ENCODE measurements around the gene PIP4K2A. TPM values are rescaled to one million over a fixed set of nuclear protein-coding genes. Genes with fewer than 3 reads are reported as not detected.
A peak's percentile ranks its signal among the peaks of the same experiment; 100 is the strongest.

Gene PIP4K2A
- total RNA-seq, 4 donors from 2014 or later = 6.8 to 34.7 (median 15.4) TPM

GRCh38 chr10:22621726-22622125, 92.7 kb downstream of the PIP4K2A start:
- no peak overlapping the region for H3K4me3 ChIP-seq
- H3K27ac ChIP-seq = peak overlapping the region in 2 of 4 donors; percentile 2 to 6
- no peaks in the 10 kb centered on the region for H3K27me3 ChIP-seq
- DNase-seq = no peak
- H3K36me3 ChIP-seq = no peaks in the 10 kb centered on the region
- no peaks in the 10 kb centered on the region for H3K9me3 ChIP-seq
- H3K4me1 ChIP-seq = peaks cover 0 to 16% (median 4%) of the 10 kb centered on the region in 4 donors
- TF ChIP-seq, protein P1, sequence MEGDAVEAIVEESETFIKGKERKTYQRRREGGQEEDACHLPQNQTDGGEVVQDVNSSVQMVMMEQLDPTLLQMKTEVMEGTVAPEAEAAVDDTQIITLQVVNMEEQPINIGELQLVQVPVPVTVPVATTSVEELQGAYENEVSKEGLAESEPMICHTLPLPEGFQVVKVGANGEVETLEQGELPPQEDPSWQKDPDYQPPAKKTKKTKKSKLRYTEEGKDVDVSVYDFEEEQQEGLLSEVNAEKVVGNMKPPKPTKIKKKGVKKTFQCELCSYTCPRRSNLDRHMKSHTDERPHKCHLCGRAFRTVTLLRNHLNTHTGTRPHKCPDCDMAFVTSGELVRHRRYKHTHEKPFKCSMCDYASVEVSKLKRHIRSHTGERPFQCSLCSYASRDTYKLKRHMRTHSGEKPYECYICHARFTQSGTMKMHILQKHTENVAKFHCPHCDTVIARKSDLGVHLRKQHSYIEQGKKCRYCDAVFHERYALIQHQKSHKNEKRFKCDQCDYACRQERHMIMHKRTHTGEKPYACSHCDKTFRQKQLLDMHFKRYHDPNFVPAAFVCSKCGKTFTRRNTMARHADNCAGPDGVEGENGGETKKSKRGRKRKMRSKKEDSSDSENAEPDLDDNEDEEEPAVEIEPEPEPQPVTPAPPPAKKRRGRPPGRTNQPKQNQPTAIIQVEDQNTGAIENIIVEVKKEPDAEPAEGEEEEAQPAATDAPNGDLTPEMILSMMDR (IDR thresholded peaks at IDR 0.05) = no peak
- no peak for TF ChIP-seq POLR2A (IDR thresholded peaks at IDR 0.05)

DNA sequence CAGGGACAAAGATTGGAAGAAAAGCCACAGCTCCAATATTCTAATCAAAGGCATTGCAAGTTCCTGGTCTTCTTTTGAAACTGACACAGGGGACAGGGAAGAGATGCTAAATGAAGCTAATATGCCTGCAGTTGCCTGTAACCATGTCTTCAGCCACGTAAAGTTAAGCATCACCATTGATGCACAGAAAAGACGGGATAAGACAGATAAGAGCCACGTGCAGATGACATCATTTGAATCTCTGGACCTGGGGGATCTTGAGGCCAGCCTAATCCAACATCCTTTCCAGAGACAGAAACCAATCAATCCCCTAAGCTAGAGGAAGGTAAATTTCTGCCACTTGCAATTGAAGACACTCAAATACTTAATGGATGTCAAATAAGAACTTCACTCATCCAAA, 93.4 kb downstream of the PIP4K2A start:
- peak overlapping the region in 1 of 4 donors; percentile 2 for H3K27ac ChIP-seq
- no peak for DNase-seq
- no peaks in the 10 kb centered on the region for H3K9me3 ChIP-seq
- no peaks in the 10 kb centered on the region for H3K27me3 ChIP-seq
- H3K4me1 ChIP-seq = peaks cover 0 to 23% (median 7%) of the 10 kb centered on the region in 4 donors
- no peak overlapping the region for H3K4me3 ChIP-seq
- TF ChIP-seq POLR2A (IDR thresholded peaks at IDR 0.05) = no peak
- TF ChIP-seq, protein P1 (IDR thresholded peaks at IDR 0.05) = no peak
- H3K36me3 ChIP-seq = no peaks in the 10 kb centered on the region

DNA sequence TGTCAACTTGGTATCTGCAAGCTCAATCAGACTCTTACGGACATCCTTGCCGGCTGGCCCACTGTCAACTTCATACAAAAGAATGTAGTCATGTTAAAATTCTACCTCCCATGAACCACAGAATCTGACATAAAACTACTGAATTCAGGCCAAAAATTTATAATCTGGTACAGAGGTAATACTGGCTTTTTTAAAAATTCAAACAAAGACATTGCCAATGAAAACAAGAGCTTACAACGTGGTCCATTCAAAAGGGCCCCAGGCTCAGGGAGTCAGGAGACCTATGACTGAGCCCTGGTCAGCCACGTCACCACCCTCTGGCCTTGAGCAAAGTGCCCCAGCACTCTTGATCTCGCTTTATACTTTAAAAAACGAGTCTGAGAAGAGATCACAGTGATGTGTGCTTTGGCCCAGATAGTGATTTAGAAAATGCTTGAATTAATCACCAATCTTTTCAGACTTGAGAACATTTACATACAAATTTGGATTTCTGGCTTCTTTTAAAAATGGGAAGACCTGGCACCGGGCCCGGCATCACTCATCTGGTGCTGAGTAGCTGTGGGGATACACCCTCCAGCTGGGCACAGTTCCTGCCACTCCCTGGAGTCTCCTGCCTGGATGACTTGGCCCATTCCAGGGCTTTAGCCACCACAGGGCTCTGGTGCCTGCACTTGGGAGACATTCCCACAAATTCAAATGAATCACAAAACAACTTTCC, 94.1 kb downstream of the PIP4K2A start:
- no peak overlapping the region for H3K4me3 ChIP-seq
- H3K27ac ChIP-seq = peak overlapping the region in 2 of 4 donors; percentile 2 to 31
- DNase-seq = no peak
- H3K4me1 ChIP-seq = peaks cover 0 to 25% (median 9%) of the 10 kb centered on the region in 4 donors
- TF ChIP-seq POLR2A (IDR thresholded peaks at IDR 0.05) = no peak
- TF ChIP-seq, protein P1 (IDR thresholded peaks at IDR 0.05) = no peak
- no peaks in the 10 kb centered on the region for H3K27me3 ChIP-seq
- H3K36me3 ChIP-seq = no peaks in the 10 kb centered on the region
- no peaks in the 10 kb centered on the region for H3K9me3 ChIP-seq

DNA sequence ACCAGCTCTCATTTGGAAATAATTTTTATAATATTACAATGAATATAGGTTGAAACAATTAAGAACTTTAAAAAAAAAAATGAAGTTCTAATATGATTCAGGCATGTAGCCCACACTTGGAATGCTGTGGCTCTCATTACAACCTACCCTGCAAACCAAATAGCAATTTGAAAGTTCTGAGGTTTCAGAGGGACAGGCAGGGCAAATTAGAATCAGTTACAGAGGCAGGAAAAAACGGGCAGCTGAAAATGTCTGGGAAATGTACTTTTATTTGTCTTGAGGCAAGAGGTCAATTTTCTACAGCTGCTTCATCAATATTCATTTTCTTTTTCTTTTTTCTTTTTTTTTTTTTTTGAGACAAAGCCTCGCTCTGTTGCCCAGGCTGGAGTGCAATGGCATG, 95.3 kb downstream of the PIP4K2A start:
- H3K4me3 ChIP-seq = no peak overlapping the region
- H3K27me3 ChIP-seq = no peaks in the 10 kb centered on the region
- no peak overlapping the region for H3K27ac ChIP-seq
- H3K9me3 ChIP-seq = no peaks in the 10 kb centered on the region
- H3K4me1 ChIP-seq = peaks cover 0 to 20% (median 9%) of the 10 kb centered on the region in 4 donors
- DNase-seq = no peak
- TF ChIP-seq, protein P1 (IDR thresholded peaks at IDR 0.05) = no peak
- no peak for TF ChIP-seq POLR2A (IDR thresholded peaks at IDR 0.05)
- no peaks in the 10 kb centered on the region for H3K36me3 ChIP-seq

DNA sequence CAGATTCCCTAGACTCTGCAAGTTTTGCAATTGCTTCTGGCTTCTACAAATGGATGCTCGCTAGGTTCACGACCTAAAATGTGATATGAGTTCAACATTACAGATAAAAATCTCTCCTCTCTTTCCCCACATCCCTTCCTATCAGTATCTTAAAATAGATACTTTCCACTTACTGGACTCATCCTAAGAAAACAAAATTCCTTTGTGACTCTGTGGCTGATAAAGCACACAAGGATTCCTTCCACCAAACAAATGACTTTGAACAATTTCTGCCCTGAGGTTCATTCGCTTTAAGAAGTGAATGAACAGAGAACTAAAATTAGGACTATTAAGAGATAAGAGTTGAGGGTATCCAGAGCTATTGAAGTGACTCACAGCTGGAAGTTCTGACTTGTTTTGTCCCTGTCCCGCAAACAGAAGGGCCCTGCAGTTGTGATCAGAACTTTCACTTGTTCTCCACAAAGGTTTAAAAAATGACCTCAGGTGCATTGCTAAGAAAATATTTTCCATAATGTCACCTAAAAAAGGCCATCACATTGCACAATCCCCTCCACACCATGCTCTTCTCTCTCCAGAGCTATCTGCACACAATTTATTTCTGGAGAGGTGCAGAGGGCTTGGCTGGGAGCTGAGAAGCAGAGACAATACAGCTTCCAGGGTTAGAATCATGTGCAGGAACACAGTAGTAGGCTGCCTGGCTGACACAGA, 96.1 kb downstream of the PIP4K2A start:
- TF ChIP-seq, protein P1 (IDR thresholded peaks at IDR 0.05) = no peak
- TF ChIP-seq POLR2A (IDR thresholded peaks at IDR 0.05) = no peak
- no peak for DNase-seq
- Histone ChIP-seq H3K4me1 (peaks cover 0 to 19% (median 9%) of the 10 kb centered on the region in 4 donors), H3K9me3 (no peaks in the 10 kb centered on the region), H3K27ac (peak overlapping the region in 2 of 4 donors; percentile 29 to 74), H3K4me3 (no peak overlapping the region), H3K27me3 (no peaks in the 10 kb centered on the region), H3K36me3 (no peaks in the 10 kb centered on the region)
